Adipose tissue (tissue), 3 donors: ENCODE measurements around the gene PIK3C2A. TPM values are rescaled to one million over a fixed set of nuclear protein-coding genes. Genes with fewer than 3 reads are reported as not detected.

Experiments
- H3K27ac ChIP-seq: one replicate; pipeline ENCODE4 v1.5.1; 2013; ENCODE audit warnings: low read depth, low read length
- WGBS, 3 donors: extraction: QIAGEN DNeasy Blood & Tissue Kit; methylation state at CpG; one replicate each; pipeline ENCODE4 v1.1.7; 2013; 5-methylcytosine and 5-hydroxymethylcytosine counted together
- polyA plus RNA-seq, 3 donors: library from polyadenylated mRNA; stranded (reverse); fragments of 200-250 nt; gene quantifications; one replicate each; pipeline ENCODE4 v1.2.3, GENCODE V29; 2013
- donor health status: healthy with polysubstance abuse.
- donor health status: Bipolar disorder and iron deficiency.
- donor health status: healthy.

The PIK3C2A gene
- polyA plus RNA-seq, 3 donors: 6.2 to 16.8 (median 11.5) TPM

DNA sequence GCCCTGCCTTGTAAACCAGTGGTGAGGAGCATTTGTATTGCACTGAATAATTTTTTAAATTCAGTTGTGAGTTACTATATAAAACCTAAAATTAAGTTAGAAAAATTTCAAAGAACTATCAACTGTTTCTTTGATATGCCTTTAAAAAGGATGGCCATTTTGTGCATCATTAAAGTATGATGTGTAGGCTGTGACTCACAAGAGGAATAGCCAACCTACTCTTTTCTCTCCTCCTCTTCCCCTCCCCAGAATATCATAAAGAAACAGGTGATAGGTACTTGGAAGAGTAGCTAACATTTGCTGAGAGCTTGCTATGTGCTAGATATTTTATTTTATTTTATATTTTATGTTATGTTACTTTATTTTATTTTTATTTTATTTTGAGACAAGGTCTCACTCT is 10.6 kb upstream of the PIK3C2A start:
- no peak overlapping the region for H3K27ac ChIP-seq

DNA sequence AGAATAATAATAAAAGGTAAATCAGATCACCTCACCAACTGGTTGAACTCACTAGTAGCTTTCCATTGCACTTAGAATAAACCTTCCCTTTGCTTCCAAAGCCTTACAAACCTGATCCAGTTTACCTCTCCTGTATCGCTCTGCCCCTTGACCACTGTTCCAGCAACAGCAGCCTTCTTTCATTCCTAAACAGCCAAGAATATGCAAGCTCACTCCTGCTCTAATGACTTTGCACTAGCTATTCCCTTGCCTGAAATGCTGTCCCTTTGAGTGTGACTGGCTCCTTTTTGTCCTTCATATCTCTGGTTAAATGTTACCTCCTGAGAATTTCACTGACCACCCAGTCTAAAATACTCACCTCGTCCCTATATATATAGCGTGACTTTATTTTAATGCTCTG is 9.6 kb upstream of the PIK3C2A start:
- no peak overlapping the region for H3K27ac ChIP-seq
- 94 to 96% (median 94%) methylated on average over 3 of the region's 3 CpGs for WGBS, 3 donors

DNA sequence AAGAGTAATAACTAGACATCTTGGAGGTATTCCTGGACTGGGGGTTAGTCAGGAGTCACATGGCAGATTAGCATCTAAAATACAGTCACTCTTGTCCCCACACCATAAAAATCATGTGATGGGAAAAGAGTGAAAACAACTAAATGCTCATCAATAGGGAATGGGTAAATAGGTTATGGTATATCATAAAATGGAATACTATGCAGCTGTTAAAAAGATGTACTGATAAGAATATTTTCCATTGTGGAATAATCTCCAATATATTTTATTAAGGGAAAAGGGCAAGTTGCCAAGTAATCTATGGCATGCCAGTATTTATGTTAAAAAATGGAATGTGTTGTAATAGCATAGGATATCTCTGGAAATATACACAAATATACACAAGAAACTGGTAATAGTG is 6.6 kb upstream of the PIK3C2A start:
- no peak overlapping the region for H3K27ac ChIP-seq

DNA sequence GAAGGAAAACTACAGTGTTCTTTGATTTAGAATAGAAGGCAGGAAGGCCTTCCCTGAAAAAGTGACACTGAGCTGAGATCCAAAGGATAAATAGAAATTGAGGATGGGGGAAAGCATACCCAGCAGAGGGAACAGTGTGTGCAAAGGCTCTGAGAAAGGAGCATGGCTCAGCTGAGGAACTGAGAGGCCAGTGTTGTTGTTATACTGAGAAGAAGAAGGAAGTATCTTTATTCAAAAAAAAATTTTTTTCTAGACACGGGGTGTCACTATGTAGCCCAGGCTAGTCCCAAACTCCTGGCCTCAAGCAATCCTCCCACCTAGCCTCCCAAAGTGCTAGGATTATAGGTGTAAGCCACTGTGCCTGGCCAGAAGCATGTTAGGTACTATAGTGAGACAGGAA is 3.5 kb upstream of the PIK3C2A start:
- WGBS, 3 donors: 39 to 86% (median 64%) methylated on average over 1 of the region's 1 CpG
- H3K27ac ChIP-seq: no peak overlapping the region

DNA sequence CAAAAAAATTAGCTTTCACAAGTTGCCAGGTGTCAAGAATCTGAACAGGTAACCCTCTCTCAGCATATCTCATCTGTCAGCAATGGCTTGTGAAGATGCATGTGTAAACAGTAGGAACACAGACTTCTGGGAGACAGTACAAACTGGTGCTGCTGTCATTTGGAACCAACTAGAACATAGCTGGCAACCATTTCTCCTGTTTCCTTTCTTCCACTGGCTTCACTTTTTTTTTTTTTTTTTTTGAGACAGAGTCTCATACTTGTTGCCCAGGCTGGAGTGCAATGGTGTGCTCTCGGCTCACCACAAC is 2.1 kb upstream of the PIK3C2A start:
- no peak overlapping the region for H3K27ac ChIP-seq
- WGBS, 3 donors: 88 to 100% (median 92%) methylated on average over 1 of the region's 1 CpG

- 1 to 4% (median 2%) methylated on average over 26 of the region's 26 CpGs for WGBS, 3 donors
- no peak overlapping the region for H3K27ac ChIP-seq
These were observed 642 bp upstream of the PIK3C2A start for GRCh38 chr11:17208257-17208999.

DNA sequence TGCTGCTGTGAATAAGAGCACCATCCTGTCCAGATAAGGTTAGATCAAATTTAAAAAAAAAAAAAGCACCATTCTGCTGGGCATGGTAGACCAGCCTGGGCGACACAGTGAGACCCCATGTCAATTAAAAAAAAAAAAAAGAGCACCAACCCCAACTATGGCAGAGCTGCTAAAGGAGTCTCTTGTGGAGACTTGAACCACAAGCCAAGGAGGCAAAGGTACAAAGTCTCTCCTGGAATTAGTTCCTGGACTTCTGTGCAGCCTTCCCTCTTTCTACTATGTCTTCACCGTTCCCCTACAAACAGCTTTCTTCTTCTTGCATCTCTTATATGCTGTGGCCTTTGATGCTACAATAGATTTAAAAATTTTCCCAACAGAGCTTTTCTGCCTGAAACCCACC is 1.3 kb downstream of the PIK3C2A start:
- WGBS, 3 donors: 39 to 61% (median 58%) methylated on average over 2 of the region's 2 CpGs
- no peak overlapping the region for H3K27ac ChIP-seq

DNA sequence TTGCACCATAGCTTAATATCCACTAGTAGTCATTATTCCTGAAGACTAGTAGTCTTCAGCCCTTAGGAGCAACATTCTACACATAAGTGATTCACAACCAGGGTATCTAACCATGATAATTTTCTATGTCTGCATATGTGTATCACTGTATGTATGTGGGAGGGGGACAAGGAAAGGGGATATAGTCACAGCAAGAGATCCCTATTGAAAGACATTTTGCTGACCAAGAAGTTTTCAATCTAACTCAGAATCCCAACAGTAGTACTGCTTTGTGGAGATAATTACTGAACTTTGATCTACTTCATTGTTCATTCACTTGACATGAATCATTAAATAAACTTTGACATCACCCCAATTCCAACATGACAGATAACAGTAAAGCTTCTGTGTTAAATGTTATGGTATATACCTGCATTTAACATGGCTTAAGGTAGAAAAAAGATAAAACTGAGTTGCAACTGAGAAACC is 10.3 kb downstream of the PIK3C2A start:
- no peak overlapping the region for H3K27ac ChIP-seq

GRCh38 chr11:17188675-17189074 is 19.1 kb downstream of the PIK3C2A start:
- 69 to 89% (median 78%) methylated on average over 2 of the region's 2 CpGs for WGBS, 3 donors
- no peak overlapping the region for H3K27ac ChIP-seq

- 97 to 99% (median 97%) methylated on average over 3 of the region's 3 CpGs for WGBS, 3 donors
- no peak overlapping the region for H3K27ac ChIP-seq
These were observed 20.7 kb downstream of the PIK3C2A start for GRCh38 chr11:17186932-17187692.

DNA sequence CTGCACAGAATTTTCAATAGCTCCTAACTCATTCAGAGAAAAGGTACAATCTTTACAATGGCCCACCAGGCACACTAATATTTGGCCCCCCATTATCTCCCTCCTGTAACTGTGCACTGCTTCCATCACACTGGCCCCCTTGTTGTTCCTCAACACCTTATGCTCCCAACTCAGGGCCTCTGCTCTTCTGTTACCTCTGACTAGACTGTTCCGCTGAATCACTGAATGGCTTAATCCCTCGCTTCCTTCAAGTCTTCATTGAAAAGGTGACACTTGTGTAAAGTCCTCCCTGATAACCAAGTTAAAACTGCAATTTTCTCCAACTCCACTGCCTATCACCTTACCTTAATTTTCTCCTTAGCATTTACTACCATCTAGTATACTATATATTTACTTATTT is 21.8 kb downstream of the PIK3C2A start:
- H3K27ac ChIP-seq: no peak overlapping the region
- 98% methylated on average over 2 of the region's 2 CpGs for WGBS, 3 donors

GRCh38 chr11:17184882-17185587 is 22.8 kb downstream of the PIK3C2A start:
- H3K27ac ChIP-seq: no peak overlapping the region
- WGBS, 3 donors: 44 to 88% (median 73%) methylated on average over 2 of the region's 2 CpGs

GRCh38 chr11:17183836-17184235 is 23.9 kb downstream of the PIK3C2A start:
- no peak overlapping the region for H3K27ac ChIP-seq
- 76 to 92% (median 84%) methylated on average over 1 of the region's 1 CpG for WGBS, 3 donors

GRCh38 chr11:17179970-17180369 is 27.8 kb downstream of the PIK3C2A start:
- H3K27ac ChIP-seq: no peak overlapping the region
- WGBS, 3 donors: 89 to 96% (median 94%) methylated on average over 3 of the region's 3 CpGs

- WGBS, 3 donors: 70 to 80% (median 71%) methylated on average over 2 of the region's 2 CpGs
- H3K27ac ChIP-seq: no peak overlapping the region
These were observed 34.5 kb downstream of the PIK3C2A start for GRCh38 chr11:17173332-17173731.

DNA sequence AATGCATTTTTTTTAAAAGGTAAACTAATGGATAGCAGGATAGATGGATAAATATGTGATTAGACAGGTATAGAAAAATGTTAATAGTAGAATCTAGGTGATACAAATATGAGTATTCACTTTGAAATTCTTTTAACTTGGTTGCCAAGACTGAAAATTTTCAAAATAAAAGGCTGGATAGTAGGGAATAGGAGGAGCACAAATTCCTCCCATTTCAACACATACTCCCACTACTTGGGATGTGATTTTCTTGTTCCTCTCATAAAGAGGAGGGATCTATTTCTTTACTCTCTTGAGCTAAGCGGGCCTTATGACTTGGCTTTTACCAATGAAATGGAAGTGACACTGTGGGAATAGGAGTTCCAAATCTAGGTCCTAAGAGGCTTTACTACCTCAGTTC is 35.9 kb downstream of the PIK3C2A start:
- H3K27ac ChIP-seq: no peak overlapping the region
- WGBS, 3 donors: 78 to 92% (median 82%) methylated on average over 1 of the region's 1 CpG

GRCh38 chr11:17171343-17171742 is 36.4 kb downstream of the PIK3C2A start:
- no peak overlapping the region for H3K27ac ChIP-seq
- 68 to 78% (median 76%) methylated on average over 2 of the region's 2 CpGs for WGBS, 3 donors

DNA sequence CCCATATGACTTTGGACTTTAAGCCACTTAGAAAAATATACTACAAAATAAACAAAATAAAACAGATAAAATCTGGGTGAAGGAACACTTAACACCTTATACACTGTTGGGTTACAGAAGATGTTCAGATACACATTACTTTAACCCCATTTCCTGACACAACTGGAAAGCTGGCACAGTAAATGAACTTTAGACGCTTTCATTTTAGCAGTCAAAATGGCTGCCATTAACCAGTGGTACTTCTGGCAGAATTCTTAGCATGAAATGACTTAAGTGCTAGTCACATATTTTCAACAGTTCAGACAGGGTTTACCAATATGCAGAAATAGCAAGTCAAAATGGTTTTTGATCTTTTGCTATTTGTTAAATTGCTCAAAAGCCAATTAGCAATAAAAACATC is 37.9 kb downstream of the PIK3C2A start:
- no peak overlapping the region for H3K27ac ChIP-seq
- WGBS, 3 donors: 89 to 92% (median 92%) methylated on average over 1 of the region's 1 CpG

- H3K27ac ChIP-seq: no peak overlapping the region
- WGBS, 3 donors: 85 to 90% (median 87%) methylated on average over 11 of the region's 11 CpGs
These were observed 42.4 kb downstream of the PIK3C2A start for GRCh38 chr11:17165247-17165890.
